GM10266 (cell line): ENCODE measurements around the gene ZNF366.
"Not testable (repeated sequence)": the region's sequence is repeated elsewhere in the genome, so short reads cannot be mapped to it uniquely, and the experiment has no call there.

Experiments used
- DNase-seq: peaks from one replicate; pipeline ENCODE4 v3.0.0; 2012; ENCODE audit errors: extremely low spot score
- CTCF ChIP-seq: IDR thresholded peaks from 2 replicates; pipeline ENCODE4 v1.5.1; 2012; ENCODE audit warnings: mild to moderate bottlenecking, low read depth; ENCODE audit not compliant: control insufficient read depth, insufficient read depth; ENCODE audit errors: missing control alignments

ZNF366 gene

GRCh38 chr5:72408603-72409002, 98.6 kb downstream of the ZNF366 start:
- DNase-seq, result no peak

GRCh38 chr5:72408127-72408526, 99.1 kb downstream of the ZNF366 start:
- no peak for TF ChIP-seq CTCF
- DNase-seq, result no peak

More at GRCh38 chr5:72408603-72409002, 98.6 kb downstream of the ZNF366 start:
- no peak for TF ChIP-seq CTCF

GRCh38 chr5:72407541-72407940, 99.7 kb downstream of the ZNF366 start:
- DNase-seq, result no peak
- no peak for TF ChIP-seq CTCF

GRCh38 chr5:72407078-72407477, 100.1 kb downstream of the ZNF366 start:
- TF ChIP-seq CTCF, result no peak
- DNase-seq, result no peak

- not testable (repeated sequence) for DNase-seq
Measured at GRCh38 chr5:72404771-72405170, 102.4 kb downstream of the ZNF366 start.

- TF ChIP-seq CTCF, result no peak
- no peak for DNase-seq
Measured at GRCh38 chr5:72402959-72403628, 104.1 kb downstream of the ZNF366 start.

GRCh38 chr5:72402381-72402890, 104.8 kb downstream of the ZNF366 start:
- DNase-seq, result no peak
- TF ChIP-seq CTCF, result no peak
